ENCODE data around the gene CARD10.
"Not testable (repeated sequence)": the region's sequence is repeated elsewhere in the genome, so short reads cannot be mapped to it uniquely, and the experiment has no call there.

The CARD10 gene

GRCh38 chr22:37469416-37470086 lies 49.7 kb downstream of the CARD10 start:
- H3K27ac ChIP-seq (ENCODE audit: low read depth, low read length, severe bottlenecking) = no peak overlapping the region
- H3K4me3 ChIP-seq (ENCODE audit: extremely low read depth, insufficient read depth, low read length, poor library complexity, severe bottlenecking) = no peak overlapping the region
- no peaks in the 10 kb centered on the region for H3K9me3 ChIP-seq (ENCODE audit: control insufficient read depth, low read length)
- no peaks in the 10 kb centered on the region for H3K4me1 ChIP-seq (ENCODE audit: control insufficient read depth, insufficient read depth, low read length, poor library complexity, severe bottlenecking)
- no peaks in the 10 kb centered on the region for H3K36me3 ChIP-seq (ENCODE audit: control insufficient read depth, insufficient read depth, low read length)
- WGBS, 2 experiments (ENCODE audit: insufficient coverage in 2 of 2) = 80 to 90% methylated on average over 7 to 8 of the region's 8 CpGs

- H3K4me3 ChIP-seq (ENCODE audit: extremely low read depth, insufficient read depth, low read length, poor library complexity, severe bottlenecking); H3K4me1 ChIP-seq (ENCODE audit: control insufficient read depth, insufficient read depth, low read length, poor library complexity, severe bottlenecking); H3K9me3 ChIP-seq (ENCODE audit: control insufficient read depth, low read length); H3K27ac ChIP-seq (ENCODE audit: low read depth, low read length, severe bottlenecking); H3K36me3 ChIP-seq (ENCODE audit: control insufficient read depth, insufficient read depth, low read length): not testable (repeated sequence)
- 87 to 89% methylated on average over 14 of the region's 14 CpGs for WGBS, 2 experiments (ENCODE audit: insufficient coverage in 2 of 2)
Measured at GRCh38 chr22:37468201-37468695, 51.0 kb downstream of the CARD10 start.

- Histone ChIP-seq H3K4me1 (ENCODE audit: control insufficient read depth, insufficient read depth, low read length, poor library complexity, severe bottlenecking) (no peaks in the 10 kb centered on the region), H3K36me3 (ENCODE audit: control insufficient read depth, insufficient read depth, low read length) (no peaks in the 10 kb centered on the region), H3K27ac (ENCODE audit: low read depth, low read length, severe bottlenecking) (no peak overlapping the region), H3K4me3 (ENCODE audit: extremely low read depth, insufficient read depth, low read length, poor library complexity, severe bottlenecking) (no peak overlapping the region), H3K9me3 (ENCODE audit: control insufficient read depth, low read length) (no peaks in the 10 kb centered on the region)
- WGBS, 2 experiments (ENCODE audit: insufficient coverage in 2 of 2) = 65 to 69% methylated on average over 6 to 10 of the region's 14 CpGs
Measured at GRCh38 chr22:37467391-37467955, 51.7 kb downstream of the CARD10 start.

DNA sequence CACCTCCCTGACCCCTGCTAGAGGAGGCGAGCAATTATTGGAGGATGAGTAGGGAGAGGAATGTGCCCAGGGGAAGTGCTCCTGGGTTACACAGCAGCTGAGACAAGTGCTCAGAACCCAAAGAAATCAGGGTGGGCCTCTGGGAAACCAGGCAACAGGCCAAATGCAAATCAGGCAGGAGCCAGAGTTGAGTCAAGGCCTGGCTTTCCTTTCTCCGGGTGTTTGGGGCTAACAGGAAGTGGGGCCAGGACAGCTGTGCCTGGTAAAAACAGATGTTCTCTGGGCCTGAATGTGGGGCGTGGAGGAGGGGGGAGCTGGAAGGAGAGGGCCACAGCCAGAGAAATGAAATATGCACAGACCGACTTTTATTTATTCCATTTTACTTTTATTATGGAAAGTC lies 55.0 kb downstream of the CARD10 start:
- Histone ChIP-seq H3K9me3 (ENCODE audit: control insufficient read depth, low read length) (no peaks in the 10 kb centered on the region), H3K27ac (ENCODE audit: low read depth, low read length, severe bottlenecking) (no peak overlapping the region), H3K4me3 (ENCODE audit: extremely low read depth, insufficient read depth, low read length, poor library complexity, severe bottlenecking) (no peak overlapping the region), H3K36me3 (ENCODE audit: control insufficient read depth, insufficient read depth, low read length) (no peaks in the 10 kb centered on the region), H3K4me1 (ENCODE audit: control insufficient read depth, insufficient read depth, low read length, poor library complexity, severe bottlenecking) (no peaks in the 10 kb centered on the region)
- WGBS, 2 experiments (ENCODE audit: insufficient coverage in 2 of 2) = 44 to 100% methylated on average over 1 of the region's 4 CpGs

DNA sequence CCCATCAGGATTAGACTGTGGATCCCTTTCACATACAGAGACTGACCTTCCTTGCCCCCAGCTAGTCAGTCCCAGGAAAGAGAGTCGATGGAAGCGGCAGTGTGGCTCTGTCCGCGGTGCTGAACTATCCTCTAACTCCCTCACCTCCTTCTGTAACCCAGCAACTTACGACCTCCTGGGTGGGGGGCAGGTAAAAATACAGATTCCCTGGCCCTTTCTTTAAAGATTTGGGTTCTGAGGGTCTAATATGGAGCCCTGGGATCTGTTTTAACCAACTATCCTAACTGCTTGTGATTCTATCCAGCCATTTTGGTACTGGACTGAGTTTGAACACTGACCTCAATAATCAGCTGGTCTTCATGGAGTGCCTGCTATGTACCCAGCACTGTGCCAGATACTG lies 56.2 kb downstream of the CARD10 start:
- H3K9me3 ChIP-seq (ENCODE audit: control insufficient read depth, low read length) = no peaks in the 10 kb centered on the region
- no peak overlapping the region for H3K27ac ChIP-seq (ENCODE audit: low read depth, low read length, severe bottlenecking)
- no peaks in the 10 kb centered on the region for H3K4me1 ChIP-seq (ENCODE audit: control insufficient read depth, insufficient read depth, low read length, poor library complexity, severe bottlenecking)
- H3K36me3 ChIP-seq (ENCODE audit: control insufficient read depth, insufficient read depth, low read length) = no peaks in the 10 kb centered on the region
- H3K4me3 ChIP-seq (ENCODE audit: extremely low read depth, insufficient read depth, low read length, poor library complexity, severe bottlenecking) = no peak overlapping the region
- 0% methylated on average over 1 of the region's 5 CpGs; no CpG with 5 or more reads in 1 of the 2 experiments for WGBS, 2 experiments (ENCODE audit: insufficient coverage in 2 of 2)

DNA sequence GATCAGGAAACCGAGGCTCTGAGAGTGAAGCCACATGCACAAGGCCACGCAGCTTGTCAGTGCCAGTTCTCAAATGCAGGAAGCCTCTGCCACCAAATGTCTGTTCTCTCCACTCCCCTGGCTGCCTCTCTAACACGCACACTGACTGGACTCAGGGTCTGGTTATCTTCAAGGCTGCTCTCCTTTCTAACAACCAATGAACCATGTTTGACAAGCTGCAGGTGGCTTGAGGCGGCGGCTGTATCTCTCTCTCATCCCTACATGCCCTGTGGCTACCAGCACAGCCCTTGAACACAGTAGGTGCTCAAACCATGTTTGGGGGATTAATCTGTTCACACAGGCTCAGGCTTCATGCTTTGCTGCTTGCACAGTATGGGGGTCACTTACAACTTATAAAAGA lies 56.8 kb downstream of the CARD10 start:
- H3K4me3 ChIP-seq (ENCODE audit: extremely low read depth, insufficient read depth, low read length, poor library complexity, severe bottlenecking) = no peak overlapping the region
- no peaks in the 10 kb centered on the region for H3K4me1 ChIP-seq (ENCODE audit: control insufficient read depth, insufficient read depth, low read length, poor library complexity, severe bottlenecking)
- H3K36me3 ChIP-seq (ENCODE audit: control insufficient read depth, insufficient read depth, low read length) = no peaks in the 10 kb centered on the region
- H3K9me3 ChIP-seq (ENCODE audit: control insufficient read depth, low read length) = no peaks in the 10 kb centered on the region
- 78 to 83% methylated on average over 4 to 5 of the region's 5 CpGs for WGBS, 2 experiments (ENCODE audit: insufficient coverage in 2 of 2)
- no peak overlapping the region for H3K27ac ChIP-seq (ENCODE audit: low read depth, low read length, severe bottlenecking)

GRCh38 chr22:37461961-37462360 lies 57.3 kb downstream of the CARD10 start:
- no peak overlapping the region for H3K27ac ChIP-seq (ENCODE audit: low read depth, low read length, severe bottlenecking)
- 46 to 55% methylated on average over 4 of the region's 6 CpGs for WGBS, 2 experiments (ENCODE audit: insufficient coverage in 2 of 2)
- no peaks in the 10 kb centered on the region for H3K9me3 ChIP-seq (ENCODE audit: control insufficient read depth, low read length)

DNA sequence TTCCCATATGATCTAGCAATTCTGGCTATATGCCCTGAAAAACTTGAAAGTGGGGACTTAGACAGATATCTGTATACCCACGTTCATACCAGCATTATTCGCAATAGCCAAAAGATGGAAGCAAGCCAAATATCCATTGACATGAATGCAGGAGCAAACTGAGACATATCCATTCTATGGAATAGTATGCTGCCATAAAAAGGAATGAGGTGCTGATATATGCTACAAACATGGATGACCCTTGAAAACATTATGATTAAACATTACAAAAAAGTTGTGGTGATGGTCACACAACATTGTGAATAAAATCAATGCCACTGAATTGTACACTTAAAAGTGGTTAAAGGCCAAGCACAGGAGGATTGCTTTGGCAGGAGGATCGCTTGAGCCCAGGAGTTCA lies 58.5 kb downstream of the CARD10 start:
- no peaks in the 10 kb centered on the region for H3K9me3 ChIP-seq (ENCODE audit: control insufficient read depth, low read length)
- no peak overlapping the region for H3K4me3 ChIP-seq (ENCODE audit: extremely low read depth, insufficient read depth, low read length, poor library complexity, severe bottlenecking)
- H3K4me1 ChIP-seq (ENCODE audit: control insufficient read depth, insufficient read depth, low read length, poor library complexity, severe bottlenecking) = peaks cover 9% of the 10 kb centered on the region
- no peak overlapping the region for H3K27ac ChIP-seq (ENCODE audit: low read depth, low read length, severe bottlenecking)
- H3K36me3 ChIP-seq (ENCODE audit: control insufficient read depth, insufficient read depth, low read length) = no peaks in the 10 kb centered on the region
- WGBS, 2 experiments (ENCODE audit: insufficient coverage in 2 of 2) = 89 to 92% methylated on average over 2 of the region's 3 CpGs

More at GRCh38 chr22:37461961-37462360, 57.3 kb downstream of the CARD10 start:
- Histone ChIP-seq H3K4me1 (ENCODE audit: control insufficient read depth, insufficient read depth, low read length, poor library complexity, severe bottlenecking) (no peaks in the 10 kb centered on the region), H3K4me3 (ENCODE audit: extremely low read depth, insufficient read depth, low read length, poor library complexity, severe bottlenecking) (no peak overlapping the region), H3K36me3 (ENCODE audit: control insufficient read depth, insufficient read depth, low read length) (no peaks in the 10 kb centered on the region)

- Histone ChIP-seq H3K36me3 (ENCODE audit: control insufficient read depth, insufficient read depth, low read length) (no peaks in the 10 kb centered on the region), H3K9me3 (ENCODE audit: control insufficient read depth, low read length) (no peaks in the 10 kb centered on the region), H3K4me1 (ENCODE audit: control insufficient read depth, insufficient read depth, low read length, poor library complexity, severe bottlenecking) (peaks cover 21% of the 10 kb centered on the region), H3K27ac (ENCODE audit: low read depth, low read length, severe bottlenecking) (no peak overlapping the region), H3K4me3 (ENCODE audit: extremely low read depth, insufficient read depth, low read length, poor library complexity, severe bottlenecking) (no peak overlapping the region)
- 82 to 97% methylated on average over 4 to 7 of the region's 9 CpGs for WGBS, 2 experiments (ENCODE audit: insufficient coverage in 2 of 2)
Measured at GRCh38 chr22:37459206-37459605, 60.0 kb downstream of the CARD10 start.

GRCh38 chr22:37457093-37457893 lies 61.9 kb downstream of the CARD10 start:
- H3K36me3 ChIP-seq (ENCODE audit: control insufficient read depth, insufficient read depth, low read length) = no peaks in the 10 kb centered on the region
- H3K4me3 ChIP-seq (ENCODE audit: extremely low read depth, insufficient read depth, low read length, poor library complexity, severe bottlenecking) = no peak overlapping the region
- H3K9me3 ChIP-seq (ENCODE audit: control insufficient read depth, low read length) = no peaks in the 10 kb centered on the region
- no peak overlapping the region for H3K27ac ChIP-seq (ENCODE audit: low read depth, low read length, severe bottlenecking)
- peaks cover 25% of the 10 kb centered on the region for H3K4me1 ChIP-seq (ENCODE audit: control insufficient read depth, insufficient read depth, low read length, poor library complexity, severe bottlenecking)
- WGBS, 2 experiments (ENCODE audit: insufficient coverage in 2 of 2) = 38 to 40% methylated on average over 1 to 3 of the region's 4 CpGs
